ENCODE results near the gene ZFP1. TPM values are rescaled to one million over a fixed set of nuclear protein-coding genes. Genes with fewer than 3 reads are reported as not detected.
"Not testable (repeated sequence)": the region's sequence is repeated elsewhere in the genome, so short reads cannot be mapped to it uniquely, and the experiment has no call there.

Gene ZFP1
- total RNA-seq, 3 donors from 2014 or later = 7.0 to 16.0 (median 12.5) TPM

DNA sequence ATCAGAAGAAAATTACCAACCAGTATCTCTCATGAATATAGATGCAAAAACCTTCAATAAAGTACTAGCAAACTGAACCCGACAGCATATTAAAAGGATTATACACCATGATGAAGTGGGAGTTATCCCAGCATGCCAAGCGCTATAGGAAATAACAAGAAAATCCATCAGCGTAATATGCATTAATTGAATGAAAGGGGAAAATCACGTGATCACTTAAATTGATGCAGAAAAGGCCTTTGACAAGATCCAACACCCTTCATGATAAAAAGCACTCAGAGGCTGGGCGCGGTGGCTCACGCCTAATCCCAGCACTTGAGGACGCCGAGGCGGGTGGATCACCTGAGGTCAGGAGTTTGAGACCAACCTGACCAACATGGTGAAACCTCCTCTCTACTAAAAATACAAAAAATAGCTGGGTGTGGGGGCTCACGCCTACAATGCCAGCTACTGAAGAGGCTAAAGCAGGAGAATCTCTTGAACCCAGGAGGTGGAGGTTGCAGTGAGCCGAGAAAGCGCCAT, 53.8 kb downstream of the ZFP1 start:
- intact Hi-C loops (cut with DNase I; ENCODE audit: low total_unique reads) = loop anchor here (5.0 to 10.0 kb wide), 2 partner anchors 193 to 410 kb away; no protein-coding TSS in a partner anchor
- no peaks in the 10 kb centered on the region for H3K9me3 ChIP-seq
- H3K4me3 ChIP-seq = no peak overlapping the region
- no peaks in the 10 kb centered on the region for H3K4me1 ChIP-seq
- H3K36me3 ChIP-seq = no peaks in the 10 kb centered on the region
- TF ChIP-seq, protein P1, sequence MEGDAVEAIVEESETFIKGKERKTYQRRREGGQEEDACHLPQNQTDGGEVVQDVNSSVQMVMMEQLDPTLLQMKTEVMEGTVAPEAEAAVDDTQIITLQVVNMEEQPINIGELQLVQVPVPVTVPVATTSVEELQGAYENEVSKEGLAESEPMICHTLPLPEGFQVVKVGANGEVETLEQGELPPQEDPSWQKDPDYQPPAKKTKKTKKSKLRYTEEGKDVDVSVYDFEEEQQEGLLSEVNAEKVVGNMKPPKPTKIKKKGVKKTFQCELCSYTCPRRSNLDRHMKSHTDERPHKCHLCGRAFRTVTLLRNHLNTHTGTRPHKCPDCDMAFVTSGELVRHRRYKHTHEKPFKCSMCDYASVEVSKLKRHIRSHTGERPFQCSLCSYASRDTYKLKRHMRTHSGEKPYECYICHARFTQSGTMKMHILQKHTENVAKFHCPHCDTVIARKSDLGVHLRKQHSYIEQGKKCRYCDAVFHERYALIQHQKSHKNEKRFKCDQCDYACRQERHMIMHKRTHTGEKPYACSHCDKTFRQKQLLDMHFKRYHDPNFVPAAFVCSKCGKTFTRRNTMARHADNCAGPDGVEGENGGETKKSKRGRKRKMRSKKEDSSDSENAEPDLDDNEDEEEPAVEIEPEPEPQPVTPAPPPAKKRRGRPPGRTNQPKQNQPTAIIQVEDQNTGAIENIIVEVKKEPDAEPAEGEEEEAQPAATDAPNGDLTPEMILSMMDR (IDR thresholded peaks at IDR 0.05) = no peak
- TF ChIP-seq POLR2AphosphoS5 (IDR thresholded peaks at IDR 0.05) = no peak
- TF ChIP-seq POLR2A (IDR thresholded peaks at IDR 0.05) = no peak
- peak in 1 of 2 donors; percentile 31 for DNase-seq (ENCODE audit: low spot score in 2 of 2)
- no peaks in the 10 kb centered on the region for H3K27me3 ChIP-seq
- no peak overlapping the region for H3K27ac ChIP-seq

DNA sequence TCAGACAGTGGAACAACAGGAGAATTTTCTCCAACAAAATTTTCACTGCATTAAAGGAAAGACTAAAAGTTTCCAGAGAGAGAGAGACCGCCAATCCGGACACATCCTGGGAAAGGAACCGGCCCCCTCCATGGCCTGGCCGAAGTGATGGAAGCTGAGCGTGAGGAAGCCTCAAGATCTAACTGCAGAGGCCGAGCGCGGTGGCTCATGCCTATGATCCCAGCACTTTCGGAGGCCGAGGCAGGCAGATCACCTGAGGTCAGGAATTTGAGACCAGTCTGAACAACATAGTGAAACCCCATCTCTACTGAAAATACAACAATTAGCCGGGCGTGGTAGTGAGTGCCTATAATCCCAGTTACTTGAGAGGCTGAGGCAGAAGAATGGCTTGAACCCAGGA, 54.8 kb downstream of the ZFP1 start:
- Histone ChIP-seq H3K4me1 (no peaks in the 10 kb centered on the region), H3K36me3 (no peaks in the 10 kb centered on the region), H3K27me3 (no peaks in the 10 kb centered on the region), H3K4me3 (no peak overlapping the region), H3K9me3 (no peaks in the 10 kb centered on the region), H3K27ac (no peak overlapping the region)
- TF ChIP-seq, protein P1 (IDR thresholded peaks at IDR 0.05) = no peak
- TF ChIP-seq POLR2A (IDR thresholded peaks at IDR 0.05) (no peak), POLR2AphosphoS5 (IDR thresholded peaks at IDR 0.05) (no peak)
- intact Hi-C loops (cut with DNase I; ENCODE audit: low total_unique reads) = loop anchor here (5.0 to 10.0 kb wide), 2 partner anchors 192 to 409 kb away; no protein-coding TSS in a partner anchor
- no peak for DNase-seq (ENCODE audit: low spot score in 2 of 2)

DNA sequence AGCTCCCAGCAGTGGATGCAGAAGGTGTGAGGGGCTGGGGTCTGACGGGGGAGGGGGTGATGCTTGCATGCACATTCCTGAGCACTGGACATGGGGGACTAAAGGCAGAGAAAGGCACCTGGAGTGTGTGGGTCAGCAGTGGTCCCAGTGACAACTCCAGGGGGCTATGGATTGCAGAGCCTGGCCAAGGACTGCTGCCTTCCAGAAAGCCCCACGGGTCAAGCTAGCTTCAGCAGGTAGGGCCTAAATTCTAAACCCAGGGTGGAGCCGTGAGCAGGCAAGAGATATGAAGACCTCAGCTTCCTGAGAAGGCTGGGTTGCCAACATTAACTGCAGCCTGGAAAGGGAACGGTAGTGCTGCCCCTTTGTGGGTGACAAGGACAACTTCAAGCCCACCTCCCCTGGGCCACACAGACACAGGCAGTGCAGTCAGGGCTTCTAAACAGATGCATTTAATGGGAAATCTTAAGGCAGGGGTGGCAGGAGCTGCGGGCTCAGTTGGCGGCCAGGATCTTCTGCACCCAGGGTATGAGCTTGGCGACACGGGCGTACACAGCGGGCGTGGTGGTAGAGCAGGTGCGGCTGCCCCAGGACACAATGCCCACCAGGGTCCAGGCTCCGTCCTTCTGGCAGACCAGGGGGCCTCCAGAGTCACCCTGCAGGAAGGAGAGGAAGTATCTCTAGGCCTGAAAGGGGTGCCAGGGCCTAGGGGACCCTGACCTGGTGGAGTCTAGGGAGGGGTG, 55.5 kb downstream of the ZFP1 start:
- peak in 1 of 2 donors; percentile 37 for DNase-seq (ENCODE audit: low spot score in 2 of 2)
- Histone ChIP-seq H3K27me3 (no peaks in the 10 kb centered on the region), H3K27ac (no peak overlapping the region), H3K36me3 (no peaks in the 10 kb centered on the region), H3K4me1 (no peaks in the 10 kb centered on the region), H3K9me3 (no peaks in the 10 kb centered on the region), H3K4me3 (no peak overlapping the region)
- TF ChIP-seq POLR2AphosphoS5 (IDR thresholded peaks at IDR 0.05) = no peak
- TF ChIP-seq POLR2A (IDR thresholded peaks at IDR 0.05) = no peak
- TF ChIP-seq, protein P1 (IDR thresholded peaks at IDR 0.05) = no peak
- intact Hi-C loops (cut with DNase I; ENCODE audit: low total_unique reads) = loop anchor here (5.0 to 10.0 kb wide), 2 partner anchors 191 to 408 kb away; no protein-coding TSS in a partner anchor

DNA sequence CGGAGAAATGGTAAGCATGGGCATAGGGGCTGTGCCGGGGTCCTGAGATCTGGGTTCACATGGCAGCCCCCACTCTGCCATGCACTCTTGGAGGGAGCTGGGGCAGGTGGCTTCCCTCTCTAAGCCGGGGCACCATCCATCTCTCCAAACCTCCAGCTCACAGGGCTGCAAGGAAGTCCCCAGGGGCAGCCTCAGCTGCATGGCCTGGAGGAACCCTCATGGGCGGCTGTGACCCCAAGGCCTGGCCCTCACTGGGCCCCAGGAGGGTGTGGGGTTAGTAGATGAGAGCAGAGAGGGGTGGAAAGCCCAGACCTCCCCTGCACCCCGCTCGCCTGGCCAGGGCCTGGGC, 56.1 kb downstream of the ZFP1 start:
- intact Hi-C loops (cut with DNase I; ENCODE audit: low total_unique reads) = loop anchor here (5.0 to 10.0 kb wide), 2 partner anchors 190 to 408 kb away; no protein-coding TSS in a partner anchor
- DNase-seq (ENCODE audit: low spot score in 2 of 2) = peak in 1 of 2 donors; percentile 22

DNA sequence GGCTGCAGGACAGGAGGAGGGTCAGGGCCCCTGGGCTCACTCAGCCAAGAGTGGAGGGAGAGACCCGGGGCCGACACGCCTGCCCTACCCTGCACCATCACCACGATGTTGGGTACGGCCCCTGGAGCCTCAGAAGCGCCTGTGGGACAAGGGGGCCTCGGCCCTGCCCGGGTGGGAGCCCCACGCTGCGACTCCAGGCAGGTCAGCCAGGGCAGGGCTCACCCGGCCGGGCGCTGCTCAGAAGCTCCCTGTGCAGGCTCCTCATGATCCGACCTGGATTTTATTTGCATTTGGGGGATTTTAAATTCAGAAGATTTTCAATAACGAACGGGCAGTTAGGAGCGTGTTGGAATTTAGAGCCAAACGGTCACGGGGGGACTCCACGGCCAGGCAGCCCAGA, 56.6 kb downstream of the ZFP1 start:
- not testable (repeated sequence) for H3K27me3 ChIP-seq; H3K36me3 ChIP-seq; H3K4me1 ChIP-seq; H3K27ac ChIP-seq; H3K4me3 ChIP-seq; DNase-seq (ENCODE audit: low spot score in 2 of 2); H3K9me3 ChIP-seq
- intact Hi-C loops (cut with DNase I; ENCODE audit: low total_unique reads) = loop anchor here (5.0 to 10.0 kb wide), 2 partner anchors 190 to 407 kb away; no protein-coding TSS in a partner anchor

More for the DNA sequence above, 56.1 kb downstream of the ZFP1 start:
- no peak for TF ChIP-seq POLR2A (IDR thresholded peaks at IDR 0.05)
- TF ChIP-seq, protein P1 (IDR thresholded peaks at IDR 0.05) = no peak
- no peak for TF ChIP-seq POLR2AphosphoS5 (IDR thresholded peaks at IDR 0.05)
- Histone ChIP-seq H3K4me1 (no peaks in the 10 kb centered on the region), H3K27me3 (no peaks in the 10 kb centered on the region), H3K4me3 (no peak overlapping the region), H3K9me3 (no peaks in the 10 kb centered on the region), H3K27ac (no peak overlapping the region), H3K36me3 (no peaks in the 10 kb centered on the region)

DNA sequence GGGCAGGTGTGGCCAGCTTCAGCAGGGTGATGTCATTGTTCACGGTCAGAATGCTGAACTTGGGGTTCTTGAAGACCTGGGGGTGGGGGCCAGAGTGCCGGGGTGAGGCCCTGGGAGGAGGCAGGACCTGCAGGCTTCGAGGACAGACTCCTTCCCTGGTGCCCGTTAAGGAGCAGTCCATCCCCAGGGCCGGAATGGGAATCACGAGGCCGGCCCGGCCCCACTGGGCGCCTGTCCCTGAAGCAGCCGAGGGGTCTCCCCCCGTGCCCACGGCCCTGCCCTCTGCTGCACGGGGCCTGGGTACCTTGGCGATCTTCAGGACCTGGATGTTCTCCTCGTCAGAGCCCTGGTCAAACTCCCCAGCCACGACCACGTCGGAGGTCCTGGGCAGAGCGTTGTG, 57.1 kb downstream of the ZFP1 start:
- not testable (repeated sequence) for H3K27ac ChIP-seq; H3K4me3 ChIP-seq; DNase-seq (ENCODE audit: low spot score in 2 of 2); H3K4me1 ChIP-seq; H3K36me3 ChIP-seq; H3K9me3 ChIP-seq; H3K27me3 ChIP-seq
- intact Hi-C loops (cut with DNase I; ENCODE audit: low total_unique reads) = loop anchor here (10.0 kb wide), 1 partner anchor 189 kb away; no protein-coding TSS in a partner anchor

DNA sequence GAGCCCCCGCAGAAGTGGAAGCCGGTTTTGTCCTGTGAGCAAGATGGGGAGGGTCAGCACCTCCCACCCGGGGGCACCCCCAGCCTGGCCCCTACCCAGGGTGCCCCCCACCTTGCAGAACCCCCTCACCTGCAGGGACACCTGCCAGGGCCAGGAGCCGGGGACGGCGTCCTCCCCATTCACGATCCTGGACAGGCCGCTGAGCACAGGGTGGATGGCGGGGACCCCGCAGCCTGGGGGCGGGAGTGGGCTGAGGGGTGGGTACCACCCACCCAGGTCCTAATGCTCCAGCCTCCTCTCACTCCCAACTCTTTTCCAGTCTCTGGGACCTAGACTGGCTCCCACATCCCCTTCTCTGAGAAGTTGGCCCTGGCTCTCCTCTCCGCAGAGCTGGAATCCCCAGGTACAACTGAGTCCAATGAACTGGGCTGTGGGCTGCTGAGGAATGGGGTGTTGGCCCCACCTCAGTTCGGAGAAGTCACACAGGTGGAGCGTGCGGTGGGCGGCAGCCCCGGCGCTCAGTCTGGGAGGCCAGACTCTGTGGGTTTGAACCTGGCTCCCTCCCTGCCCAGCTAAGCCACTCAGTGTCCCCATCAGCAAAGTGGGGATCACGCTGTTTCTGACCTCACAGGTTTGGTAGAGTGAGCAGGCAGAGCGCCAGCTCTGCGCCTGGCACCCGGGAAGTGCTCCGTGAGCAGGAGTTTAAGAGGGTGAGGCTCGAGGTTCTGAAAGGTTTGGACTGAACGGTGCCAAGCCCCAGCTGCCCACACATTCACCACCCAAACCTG, 57.8 kb downstream of the ZFP1 start:
- H3K4me3 ChIP-seq, H3K9me3 ChIP-seq, H3K4me1 ChIP-seq, H3K27ac ChIP-seq, H3K27me3 ChIP-seq, H3K36me3 ChIP-seq: not testable (repeated sequence)
- peak in 1 of 2 donors; percentile 15 for DNase-seq (ENCODE audit: low spot score in 2 of 2)
- intact Hi-C loops (cut with DNase I; ENCODE audit: low total_unique reads) = loop anchor here (10.0 kb wide), 1 partner anchor 189 kb away; no protein-coding TSS in a partner anchor

Measured in breast epithelium (tissue), 4 donors.